Stomach (tissue), 19 donors: Measurements from ENCODE around the gene USHBP1. TPM values are rescaled to one million over a fixed set of nuclear protein-coding genes. Genes with fewer than 3 reads are reported as not detected.

Experiments
- DNase-seq, 2 donors: peaks; one replicate each; pipeline versions ENCODE4 v3.0.0 to v3.0.0-alpha.2; 2013 to 2019
- H3K27ac ChIP-seq, 5 donors: fragments of 200-600 bp in 4 of 5; sonication (generic) in 4 of 5; one replicate each; pipeline ENCODE4 v1.5.1; 2013 to 2019; ENCODE audit warnings: mild to moderate bottlenecking in 1 of 5, moderate library complexity in 1 of 5
- H3K27me3 ChIP-seq, 3 donors: fragments of 200-600 bp; sonication (generic); one replicate each; pipeline ENCODE4 v1.5.1; 2017 to 2019; ENCODE audit warnings: mixed run types in 1 of 3
- H3K36me3 ChIP-seq, 4 donors: fragments of 200-600 bp; sonication (generic); 1 replicate in 3 of 4; 2 replicates in 1 of 4; pipeline ENCODE4 v1.5.1; 2016 to 2019
- H3K4me1 ChIP-seq, 4 donors: fragments of 200-600 bp; sonication (generic); one replicate each; pipeline ENCODE4 v1.5.1; 2016 to 2019
- H3K4me3 ChIP-seq, 4 donors: fragments of 200-600 bp; sonication (generic) in 3 of 4; one replicate each; pipeline ENCODE4 v1.5.1; 2016 to 2019; ENCODE audit warnings: mild to moderate bottlenecking in 1 of 4
- H3K9me3 ChIP-seq, 4 donors: fragments of 200-600 bp; sonication (generic); one replicate each; pipeline ENCODE4 v1.5.1; 2016 to 2019
- CTCF ChIP-seq, 7 experiments: fragments of 450-650 bp in 4 of 7; fragments of 200-600 bp in 3 of 7; sonication (generic) in 3 of 7; IDR thresholded peaks; one replicate each; pipeline ENCODE4 v1.5.1; 2016 to 2019; ENCODE audit warnings: antibody characterized with exemption in 7 of 7, control low read depth in 2 of 7, mild to moderate bottlenecking in 1 of 7
- EP300 ChIP-seq: sonication (generic); formaldehyde crosslinking; IDR thresholded peaks from one replicate; pipeline ENCODE4 v1.6.1; 2017; ENCODE audit warnings: antibody characterized with exemption
- POLR2A ChIP-seq, 4 donors: fragments of 450-650 bp; IDR thresholded peaks; one replicate each; pipeline ENCODE4 v1.6.1; 2016; ENCODE audit warnings: antibody characterized with exemption in 4 of 4, control low read depth in 2 of 4, mild to moderate bottlenecking in 1 of 4, moderate library complexity in 1 of 4
- POLR2AphosphoS5 ChIP-seq, 3 donors: sonication (generic); formaldehyde crosslinking; IDR thresholded peaks; one replicate each; pipeline ENCODE4 v1.6.1; 2016; ENCODE audit warnings: antibody characterized with exemption in 3 of 3
- WGBS, 5 donors: extraction: QIAGEN DNeasy Blood & Tissue Kit in 3 of 5; methylation state at CpG; one replicate each; pipeline versions ENCODE4 v1.1.5 to v1.1.7; 2013 to 2018; 5-methylcytosine and 5-hydroxymethylcytosine counted together
- intact Hi-C: fragments of 100-400 bp; cut with DNase I; formaldehyde crosslinking; loops from one replicate; pipeline ENCODE4 v1.15.1; 2023; ENCODE audit warnings: low total_unique reads
- long read RNA-seq, 10 donors: transcript quantifications; one replicate each; lab custom pipeline, GENCODE V29; 2026
- polyA plus RNA-seq, 3 donors: library from polyadenylated mRNA; stranded (reverse); fragments of 200-250 nt; gene quantifications; one replicate each; pipeline ENCODE4 v1.2.3, GENCODE V29; 2013
- total RNA-seq, 5 donors: library from RNA; depleted of rRNA; stranded (reverse); fragments of >200 nt; gene quantifications; one replicate each; pipeline versions ENCODE4 v1.1.0 to v1.2.3, GENCODE V29; 2014 to 2016
- donor health status: healthy with polysubstance abuse.
- donor health status: Bipolar disorder and iron deficiency.
- donor health status: healthy.

Gene USHBP1, protein sequence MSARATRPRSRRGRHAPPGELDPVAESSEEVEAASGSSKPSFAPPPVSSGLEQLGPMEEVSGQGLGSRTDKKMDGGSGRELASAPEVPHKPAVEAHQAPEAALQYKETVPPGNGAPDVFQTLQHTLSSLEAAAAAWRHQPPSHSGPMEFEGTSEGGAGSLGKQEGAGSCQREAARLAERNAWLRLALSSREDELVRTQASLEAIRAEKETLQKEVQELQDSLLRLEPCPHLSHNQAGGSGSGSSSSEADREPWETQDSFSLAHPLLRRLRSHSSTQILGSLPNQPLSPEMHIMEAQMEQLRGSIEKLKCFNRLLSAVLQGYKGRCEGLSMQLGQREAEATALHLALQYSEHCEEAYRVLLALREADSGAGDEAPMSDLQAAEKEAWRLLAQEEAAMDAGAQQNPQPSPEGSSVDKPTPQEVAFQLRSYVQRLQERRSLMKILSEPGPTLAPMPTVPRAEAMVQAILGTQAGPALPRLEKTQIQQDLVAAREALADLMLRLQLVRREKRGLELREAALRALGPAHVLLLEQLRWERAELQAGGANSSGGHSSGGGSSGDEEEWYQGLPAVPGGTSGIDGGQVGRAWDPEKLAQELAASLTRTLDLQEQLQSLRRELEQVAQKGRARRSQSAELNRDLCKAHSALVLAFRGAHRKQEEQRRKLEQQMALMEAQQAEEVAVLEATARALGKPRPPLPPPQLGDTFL
- 1 to 10 TPM in 3 of 5 donors, not detected in 2; 3.3 to 7.7 (median 4.5) TPM for total RNA-seq
- polyA plus RNA-seq, result 1 to 10 TPM; 2.1 to 4.1 (median 3.5) TPM
- long read RNA-seq, donor 1, partial matches to known transcripts, result 48 of 57 reads
- long read RNA-seq, donor 1, other reads (novel, unspliced or antisense), result 9 of 57 reads
- long read RNA-seq, donor 2, partial matches to known transcripts, result 14 of 32 reads
- long read RNA-seq, donor 2, other reads (novel, unspliced or antisense), result 17 of 32 reads
- long read RNA-seq, donor 3, result 0 reads
- long read RNA-seq, donor 4, result 0 reads
- long read RNA-seq, donor 5, partial matches to known transcripts, result 0 of 23 reads
- long read RNA-seq, donor 5, other reads (novel, unspliced or antisense), result 21 of 23 reads
- long read RNA-seq, donor 6, partial matches to known transcripts, result 128 of 186 reads
- long read RNA-seq, donor 6, other reads (novel, unspliced or antisense), result 57 of 186 reads
- long read RNA-seq, donor 7, partial matches to known transcripts, result 55 of 84 reads
- long read RNA-seq, donor 7, other reads (novel, unspliced or antisense), result 29 of 84 reads
- long read RNA-seq, donor 8, partial matches to known transcripts, result 0 of 1 reads
- long read RNA-seq, donor 8, other reads (novel, unspliced or antisense), result 0 of 1 reads
- long read RNA-seq, donor 9, partial matches to known transcripts, result 86 of 86 reads
- long read RNA-seq, donor 9, other reads (novel, unspliced or antisense), result 0 of 86 reads
- long read RNA-seq, donor 10, partial matches to known transcripts, result 0 of 1 reads
- long read RNA-seq, donor 10, other reads (novel, unspliced or antisense), result 0 of 1 reads

GRCh38 chr19:17264641-17264979 lies at the start of gene USHBP1:
USHBP1 (minus strand) TSS chr19:17264745; CDS start chr19:17264299, 446 bp downstream.
- H3K4me3 ChIP-seq, result peak within 1 kb of the TSS; percentile 13 to 38 (median 28)

GRCh38 chr19:17314007-17314593 lies 49.6 kb upstream of the USHBP1 start:
- 52 to 73% (median 65%) methylated on average over 17 to 19 of the region's 19 CpGs for WGBS, 5 donors
- H3K27ac ChIP-seq, result no peak overlapping the region
- H3K36me3 ChIP-seq, result peaks cover 37 to 72% (median 47%) of the 10 kb centered on the region in 4 donors
- no peak for DNase-seq
- H3K4me1 ChIP-seq, result peaks cover 20 to 58% (median 34%) of the 10 kb centered on the region in 4 donors
- no peaks in the 10 kb centered on the region for H3K9me3 ChIP-seq
- no peak for TF ChIP-seq EP300
- no peak for TF ChIP-seq POLR2AphosphoS5 (IDR thresholded peaks at IDR 0.05)
- TF ChIP-seq POLR2A (IDR thresholded peaks at IDR 0.05), result no peak
- no peak for TF ChIP-seq CTCF (IDR thresholded peaks at IDR 0.05)
- no peak overlapping the region for H3K4me3 ChIP-seq
- H3K27me3 ChIP-seq, result no peaks in the 10 kb centered on the region
- intact Hi-C loops, result no loop called here

More at GRCh38 chr19:17264641-17264979, at the start of gene USHBP1:
- Histone ChIP-seq H3K27ac (peak within 1 kb of the TSS in 4 of 5 donors; percentile 36 to 55 (median 49)), H3K36me3 (peaks cover 0 to 11% (median 11%) of the 10 kb centered on the region in 4 donors), H3K9me3 (peaks cover 0 to 4% (median under 1%) of the 10 kb centered on the region in 4 donors), H3K4me1 (peaks cover 6 to 24% (median 17%) of the 10 kb centered on the region in 4 donors), H3K27me3 (no peaks in the 10 kb centered on the region)
- 32 to 48% (median 38%) methylated on average over 5 of the region's 5 CpGs for WGBS, 5 donors
- peak in 1 of 2 donors; percentile 59 for DNase-seq
- TF ChIP-seq POLR2AphosphoS5 (IDR thresholded peaks at IDR 0.05), result peak in 1 of 3 donors; percentile 25
- TF ChIP-seq CTCF (IDR thresholded peaks at IDR 0.05), result no peak
- intact Hi-C loops, result no loop called here

- H3K4me3 ChIP-seq, result no peak overlapping the region
- intact Hi-C loops, result no loop called here
- peaks cover 30 to 56% (median 36%) of the 10 kb centered on the region in 4 donors for H3K36me3 ChIP-seq
- TF ChIP-seq POLR2AphosphoS5 (IDR thresholded peaks at IDR 0.05), result no peak
- TF ChIP-seq EP300, result no peak
- TF ChIP-seq POLR2A (IDR thresholded peaks at IDR 0.05), result no peak
- no peak for TF ChIP-seq CTCF (IDR thresholded peaks at IDR 0.05)
- DNase-seq, result peak in 1 of 2 donors; percentile 42
- H3K4me1 ChIP-seq, result peaks cover 24 to 61% (median 36%) of the 10 kb centered on the region in 4 donors
- no peaks in the 10 kb centered on the region for H3K9me3 ChIP-seq
- H3K27ac ChIP-seq, result peak overlapping the region in 1 of 5 donors; percentile 50
- 78 to 85% (median 85%) methylated on average over 11 to 20 of the region's 20 CpGs for WGBS, 5 donors
- H3K27me3 ChIP-seq, result no peaks in the 10 kb centered on the region
Measured at GRCh38 chr19:17312189-17313113, 47.9 kb upstream of the USHBP1 start.
